Astrocyte (in vitro differentiated cells and primary cell): ENCODE data around the gene AKR1B1.

Source experiments
- CTCF ChIP-seq: IDR thresholded peaks from 2 replicates; pipeline ENCODE4 v1.5.1; 2011; ENCODE audit warnings: low read depth, mild to moderate bottlenecking, inconsistent platforms, low read length, moderate library complexity; ENCODE audit not compliant: insufficient read depth
- EZH2 ChIP-seq: IDR thresholded peaks from 2 replicates; pipeline ENCODE4 v1.6.1; 2012; ENCODE audit warnings: mild to moderate bottlenecking, low read length, inconsistent platforms; ENCODE audit not compliant: insufficient read depth

GRCh38 chr7:134420424-134421125, 38.3 kb downstream of the AKR1B1 start:
- TF ChIP-seq EZH2 (no peak), CTCF (peak; percentile 73)
